ENCODE measurements around the gene FRMPD4.

Gene FRMPD4

GRCh38 chrX:12301288-12301687, 163.0 kb downstream of the FRMPD4 start:
- DNase-seq (ENCODE audit: low spot score), result no peak

GRCh38 chrX:12304261-12304660, 166.0 kb downstream of the FRMPD4 start:
- no peak for DNase-seq (ENCODE audit: low spot score)

GRCh38 chrX:12307961-12308360, 169.7 kb downstream of the FRMPD4 start:
- no peak for DNase-seq (ENCODE audit: low spot score)

- no peak for DNase-seq (ENCODE audit: low spot score)
These were observed 170.1 kb downstream of the FRMPD4 start for GRCh38 chrX:12308420-12308819.

- no peak for DNase-seq (ENCODE audit: low spot score)
These were observed 170.9 kb downstream of the FRMPD4 start for GRCh38 chrX:12309040-12309743.

- DNase-seq (ENCODE audit: low spot score), result no peak
These were observed 171.4 kb downstream of the FRMPD4 start for GRCh38 chrX:12309744-12310076.

- DNase-seq (ENCODE audit: low spot score), result no peak
These were observed 176.4 kb downstream of the FRMPD4 start for GRCh38 chrX:12314651-12315050.

- no peak for DNase-seq (ENCODE audit: low spot score)
These were observed 177.3 kb downstream of the FRMPD4 start for GRCh38 chrX:12315526-12315925.

- no peak for DNase-seq (ENCODE audit: low spot score)
These were observed 180.8 kb downstream of the FRMPD4 start for GRCh38 chrX:12319003-12319519.

GRCh38 chrX:12319992-12320391, 181.7 kb downstream of the FRMPD4 start:
- DNase-seq (ENCODE audit: low spot score), result no peak

- no peak for DNase-seq (ENCODE audit: low spot score)
These were observed 183.8 kb downstream of the FRMPD4 start for GRCh38 chrX:12322031-12322430.

- no peak for DNase-seq (ENCODE audit: low spot score)
These were observed 186.9 kb downstream of the FRMPD4 start for GRCh38 chrX:12325171-12325570.

- no peak for DNase-seq (ENCODE audit: low spot score)
These were observed 189.6 kb downstream of the FRMPD4 start for GRCh38 chrX:12327836-12328235.

GRCh38 chrX:12329476-12329875, 191.2 kb downstream of the FRMPD4 start:
- no peak for DNase-seq (ENCODE audit: low spot score)

GRCh38 chrX:12330841-12331240, 192.6 kb downstream of the FRMPD4 start:
- no peak for DNase-seq (ENCODE audit: low spot score)

GRCh38 chrX:12332786-12333347, 194.6 kb downstream of the FRMPD4 start:
- no peak for DNase-seq (ENCODE audit: low spot score)

- DNase-seq (ENCODE audit: low spot score), result no peak
These were observed 201.6 kb downstream of the FRMPD4 start for GRCh38 chrX:12339921-12340320.

- no peak for DNase-seq (ENCODE audit: low spot score)
These were observed 206.7 kb downstream of the FRMPD4 start for GRCh38 chrX:12344954-12345353.

GRCh38 chrX:12349201-12349600, 210.9 kb downstream of the FRMPD4 start:
- no peak for DNase-seq (ENCODE audit: low spot score)

- DNase-seq (ENCODE audit: low spot score), result no peak
These were observed 214.6 kb downstream of the FRMPD4 start for GRCh38 chrX:12352922-12353321.

GRCh38 chrX:12360383-12360782, 222.1 kb downstream of the FRMPD4 start:
- no peak for DNase-seq (ENCODE audit: low spot score)

- DNase-seq (ENCODE audit: low spot score), result no peak
These were observed 222.8 kb downstream of the FRMPD4 start for GRCh38 chrX:12360986-12361598.

GRCh38 chrX:12363216-12363615, 224.9 kb downstream of the FRMPD4 start:
- no peak for DNase-seq (ENCODE audit: low spot score)

- no peak for DNase-seq (ENCODE audit: low spot score)
These were observed 228.2 kb downstream of the FRMPD4 start for GRCh38 chrX:12366440-12366839.

All from HuH-7.5 (cell line).